Psoas muscle (tissue), 8 donors: ENCODE data around the gene INIP. TPM values are rescaled to one million over a fixed set of nuclear protein-coding genes. Genes with fewer than 3 reads are reported as not detected.
"Not testable (repeated sequence)": the region's sequence is repeated elsewhere in the genome, so short reads cannot be mapped to it uniquely, and the experiment has no call there.

Experiments used
- ATAC-seq, 4 donors: fragments of 200-7000 bp; cut with Tn5 transposase; one replicate each; pipeline ENCODE4 v1.9.1; 2020; ENCODE audit warnings: moderate library complexity in 3 of 4, mild to moderate bottlenecking in 2 of 4
- DNase-seq, 2 donors: peaks; one replicate each; pipeline ENCODE4 v3.0.0-alpha.2; 2020
- H3K27ac ChIP-seq: fragments of 200-600 bp; one replicate; pipeline ENCODE4 v1.8.0; 2022
- H3K27me3 ChIP-seq, 3 donors: fragments of 200-600 bp in 1 of 3; one replicate each; pipeline versions ENCODE4 v1.6.1 to v1.8.0; 2013 to 2022; ENCODE audit warnings: low read length in 2 of 3, mild to moderate bottlenecking in 2 of 3, moderate library complexity in 1 of 3; ENCODE audit not compliant: insufficient read depth in 3 of 3
- H3K36me3 ChIP-seq, 2 donors: fragments of 200-600 bp in 1 of 2; one replicate each; pipeline versions ENCODE4 v1.6.1 to v1.8.0; 2013 to 2022; ENCODE audit warnings: low read depth in 1 of 2, mild to moderate bottlenecking in 1 of 2, moderate library complexity in 1 of 2; ENCODE audit not compliant: insufficient read depth in 1 of 2
- H3K4me1 ChIP-seq: fragments of 200-600 bp; one replicate; pipeline ENCODE4 v1.8.0; 2022
- H3K4me3 ChIP-seq: fragments of 200-600 bp; one replicate; pipeline ENCODE4 v1.8.0; 2022; ENCODE audit warnings: mild to moderate bottlenecking
- H3K9me3 ChIP-seq: fragments of 200-600 bp; one replicate; pipeline ENCODE4 v1.8.0; 2022
- CTCF ChIP-seq: fragments of 200-600 bp; IDR thresholded peaks from one replicate; pipeline ENCODE4 v1.8.0; 2022; ENCODE audit warnings: antibody characterized with exemption
- WGBS, 3 donors: extraction: QIAGEN DNeasy Blood & Tissue Kit; methylation state at CpG; one replicate each; pipeline versions ENCODE4 v1.1.6 to v1.1.7; 2013; 5-methylcytosine and 5-hydroxymethylcytosine counted together
- intact Hi-C, 2 donors: fragments of 100-400 bp; cut with DNase I; formaldehyde crosslinking; loops; one replicate each; pipeline versions ENCODE4 v1.11.0 to v1.14.2; 2022
- polyA plus RNA-seq, 3 donors: library from polyadenylated mRNA; stranded (reverse); fragments of 200-250 nt; gene quantifications; one replicate each; pipeline ENCODE4 v1.2.3, GENCODE V29; 2013
- total RNA-seq, 4 donors: library from RNA; stranded (reverse); fragmentation: NEBNext Ultra II Directional in 2 of 4; extraction: Animal tissue kit (Norgen Biotek cat#: 25700) in 2 of 4; gene quantifications; one replicate each; pipeline versions ENCODE4 v1.2.1 to v1.2.4, GENCODE V29; 2021 to 2023
- donor health status: healthy with polysubstance abuse.
- donor health status: DM: no; HTN: no; CAD: no; lungs with moderate emphysema.
- donor health status: Bipolar disorder and iron deficiency.
- donor health status: healthy.
- donor health status: DM: yes; HTN: yes; CAD: no.
- donor health status: DM: no; HTN: no; CAD: no.
- donor health status: DM: no; HTN: no; CAD: no.
- donor health status: DM: yes; HTN: yes; CAD: no.

INIP gene
- total and polyA plus RNA-seq, 7 donors = 3.7 to 17.2 (median 9.1) TPM

DNA sequence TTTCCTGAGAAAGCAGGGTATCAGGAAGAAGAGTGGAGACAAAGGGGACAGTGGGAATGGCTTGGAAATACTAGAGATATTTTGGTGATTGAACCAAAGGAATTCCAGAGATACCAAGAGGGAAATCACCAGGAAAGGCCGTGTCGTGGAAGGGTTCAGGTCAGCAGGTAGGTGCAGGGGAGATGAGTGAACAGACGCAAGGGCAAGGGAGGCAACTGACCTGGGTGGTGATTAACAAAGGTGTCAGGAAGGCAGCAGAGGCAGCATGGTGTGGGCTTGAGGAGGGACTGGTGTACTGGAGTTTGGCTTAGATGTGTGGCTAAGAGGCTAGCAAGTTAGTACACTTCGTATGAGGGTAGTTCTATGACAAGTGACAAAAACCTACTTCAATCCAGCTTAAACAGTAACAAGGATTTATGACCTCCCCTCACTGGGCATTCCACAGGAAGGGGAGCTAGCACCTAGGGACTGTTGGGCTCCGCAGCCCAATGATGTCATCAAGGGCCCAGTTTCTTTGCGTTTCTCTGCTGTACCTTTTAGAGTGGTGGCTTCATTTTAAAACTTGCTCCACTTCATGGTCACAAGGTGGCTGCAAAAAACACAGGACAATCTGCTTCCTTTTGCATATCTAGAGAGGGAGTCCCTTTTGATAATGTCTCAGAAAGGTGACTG is 37.0 kb downstream of the INIP start:
- Histone ChIP-seq H3K9me3 (peaks cover 3% of the 10 kb centered on the region), H3K27ac (no peak overlapping the region), H3K27me3 (no peaks in the 10 kb centered on the region), H3K4me3 (no peak overlapping the region), H3K36me3 (peaks cover 0 to 12% of the 10 kb centered on the region in 2 donors), H3K4me1 (no peaks in the 10 kb centered on the region)
- WGBS, 3 donors = 73 to 76% (median 75%) methylated on average over 6 of the region's 6 CpGs
- no peak for TF ChIP-seq CTCF
- intact Hi-C loops = no loop called here
- DNase-seq = no peak
- no peak for ATAC-seq

GRCh38 chr9:112677040-112677439 is 40.9 kb downstream of the INIP start:
- TF ChIP-seq CTCF = no peak
- peaks cover 3% of the 10 kb centered on the region for H3K9me3 ChIP-seq
- no peaks in the 10 kb centered on the region for H3K4me1 ChIP-seq
- intact Hi-C loops = no loop called here
- no peaks in the 10 kb centered on the region for H3K27me3 ChIP-seq
- H3K4me3 ChIP-seq = no peak overlapping the region
- H3K36me3 ChIP-seq = no peaks in the 10 kb centered on the region
- DNase-seq = no peak
- ATAC-seq = no peak
- no peak overlapping the region for H3K27ac ChIP-seq

DNA sequence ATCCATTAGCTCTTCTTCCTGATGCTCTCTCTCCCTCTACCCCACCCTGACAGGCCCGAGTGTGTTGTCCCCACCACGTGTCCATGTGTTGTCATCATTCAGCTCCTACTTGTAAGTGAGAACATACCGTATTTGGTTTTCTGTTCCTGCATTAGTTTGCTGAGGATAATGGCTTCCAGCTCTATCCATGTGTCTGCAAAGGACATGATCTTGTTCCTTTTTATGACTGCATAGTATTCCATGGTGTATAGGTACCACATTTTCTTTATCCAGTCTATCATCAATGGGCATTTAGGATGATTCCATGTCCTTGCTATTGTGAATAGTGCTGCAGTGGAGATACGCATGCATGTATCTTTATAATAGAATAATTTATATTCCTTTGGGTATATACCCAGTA is 44.7 kb downstream of the INIP start:
- H3K36me3 ChIP-seq, H3K4me3 ChIP-seq, H3K4me1 ChIP-seq, H3K27ac ChIP-seq, DNase-seq, H3K9me3 ChIP-seq, ATAC-seq, intact Hi-C loops, H3K27me3 ChIP-seq: not testable (repeated sequence)
- 85 to 96% (median 91%) methylated on average over 4 of the region's 4 CpGs for WGBS, 3 donors

DNA sequence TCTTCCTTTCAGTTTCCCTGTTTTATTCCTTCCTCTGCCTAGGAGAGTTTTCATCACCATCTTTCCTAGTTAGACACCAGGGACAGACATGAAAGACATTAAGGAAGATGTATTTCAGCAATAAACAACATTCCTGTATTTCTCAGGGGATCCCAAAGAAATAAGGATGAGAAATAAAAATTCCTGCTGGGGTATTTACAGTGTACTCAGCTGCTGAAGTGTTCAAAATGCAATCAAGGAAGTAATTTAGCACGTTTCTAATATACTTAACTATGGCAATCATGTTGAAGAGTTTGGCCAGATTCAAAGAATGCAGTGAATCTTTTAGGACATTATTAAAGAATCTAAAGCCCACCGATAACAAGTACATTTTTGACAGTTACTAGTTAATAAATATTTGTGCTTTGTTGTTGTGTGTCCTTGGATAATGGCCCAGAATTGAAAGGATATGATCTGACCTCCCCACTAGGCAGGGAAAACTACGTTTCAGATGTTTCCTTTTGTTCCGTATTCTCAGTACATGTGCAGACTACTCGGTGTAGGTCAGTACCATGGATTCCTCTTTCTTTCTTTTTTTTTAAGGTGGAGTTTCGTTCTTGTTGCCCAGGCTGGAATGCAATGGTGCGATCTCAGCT is 46.8 kb downstream of the INIP start:
- Histone ChIP-seq H3K4me3 (no peak overlapping the region), H3K36me3 (no peaks in the 10 kb centered on the region), H3K27ac (no peak overlapping the region), H3K9me3 (no peaks in the 10 kb centered on the region), H3K4me1 (no peaks in the 10 kb centered on the region), H3K27me3 (no peaks in the 10 kb centered on the region)
- DNase-seq (no peak), ATAC-seq (no peak)
- no peak for TF ChIP-seq CTCF
- 49 to 70% (median 54%) methylated on average over 7 of the region's 7 CpGs for WGBS, 3 donors
- intact Hi-C loops = no loop called here

- H3K4me1 ChIP-seq = no peaks in the 10 kb centered on the region
- no peak overlapping the region for H3K27ac ChIP-seq
- TF ChIP-seq CTCF = no peak
- H3K27me3 ChIP-seq = no peaks in the 10 kb centered on the region
- DNase-seq (no peak), ATAC-seq (no peak)
- no peaks in the 10 kb centered on the region for H3K36me3 ChIP-seq
- no peaks in the 10 kb centered on the region for H3K9me3 ChIP-seq
- intact Hi-C loops = no loop called here
- H3K4me3 ChIP-seq = no peak overlapping the region
- 91 to 92% (median 91%) methylated on average over 2 of the region's 2 CpGs for WGBS, 3 donors
Observed at GRCh38 chr9:112669326-112669725, 48.6 kb downstream of the INIP start.
